K562 (cell line): ENCODE measurements around the gene PRMT3. TPM values are rescaled to one million over a fixed set of nuclear protein-coding genes. Genes with fewer than 3 reads are reported as not detected.

ENCODE experiments used
- ATAC-seq: fragments of 200-7000 bp; cut with Tn5 transposase; 3 replicates; pipeline ENCODE4 v1.9.1; 2020; ENCODE audit warnings: moderate library complexity
- BruUV-seq: library from RNA; stranded (reverse); fragments of 400-500 nt; replicated peaks from 2 replicates; lab custom pipeline; 2021; lab: Mats Ljungman, UMichigan
- CTCF ChIA-PET: fragments of 300-600 bp; formaldehyde crosslinking; extraction: SDS; loops from one replicate; lab custom pipeline; 2021; ENCODE audit warnings: low intra/inter-chr PET ratio; lab: Yijun Ruan, JAX
- POLR2A ChIA-PET: fragments of 300-600, 350-650 bp; sonication (Branson Sonifier 250); formaldehyde crosslinking; extraction: SDS; loops from one replicate; lab custom pipeline; 2021; ENCODE audit warnings: antibody characterized with exemption, inconsistent platforms; lab: Yijun Ruan, JAX
- DNase-seq, 4 experiments: peaks; one replicate each; pipeline versions ENCODE4 v3.0.0 to v3.0.0-alpha.2; 2011 to 2018; ENCODE audit warnings: low spot score in 3 of 4, mixed read lengths in 3 of 4; ENCODE audit errors: extremely low read depth in 1 of 4
- FAIRE-seq: peaks from 2 replicates; lab custom pipeline; 2011; peaks lifted over from hg19 to GRCh38; lab: Jason Lieb, UNC
- H2AFZ ChIP-seq: 2 replicates; pipeline ENCODE4 v1.6.0; 2011; ENCODE audit warnings: low read depth, low read length, control low read depth, inconsistent platforms
- H3K27ac ChIP-seq: fragments of 200-600 bp; 3 replicates; pipeline ENCODE4 v1.8.0; 2011; ENCODE audit warnings: low read depth, mild to moderate bottlenecking, control low read depth, inconsistent platforms, low read length, moderate library complexity, mixed read lengths; ENCODE audit errors: extremely low read depth
- H3K27me3 ChIP-seq, 2 experiments: fragments of 300-600 bp in 1 of 2; 2 replicates in 1 of 2; 3 replicates in 1 of 2; pipeline versions ENCODE4 v1.6.0 to v1.8.0; 2011; ENCODE audit warnings: inconsistent platforms in 2 of 2, low read length in 2 of 2, mild to moderate bottlenecking in 1 of 2, mixed read lengths in 1 of 2, moderate library complexity in 1 of 2; ENCODE audit not compliant: control insufficient read depth in 2 of 2, insufficient read depth in 2 of 2
- H3K36me3 ChIP-seq: fragments of 300-600 bp; 3 replicates; pipeline ENCODE4 v1.8.0; 2011; ENCODE audit warnings: mild to moderate bottlenecking, low read length, inconsistent platforms; ENCODE audit not compliant: control insufficient read depth, insufficient read depth
- H3K4me1 ChIP-seq, 2 experiments: fragments of 200-600 bp in 1 of 2; replicated peaks in 1 of 2; 2 replicates in 1 of 2; 3 replicates in 1 of 2; pipeline versions ENCODE4 v1.5.1 to v1.8.0; 2011; ENCODE audit warnings: inconsistent platforms in 2 of 2, low read length in 2 of 2, mild to moderate bottlenecking in 1 of 2, mixed read lengths in 1 of 2, moderate library complexity in 1 of 2; ENCODE audit not compliant: control insufficient read depth in 2 of 2, insufficient read depth in 2 of 2
- H3K4me2 ChIP-seq: 2 replicates; pipeline ENCODE4 v1.6.1; 2011; ENCODE audit warnings: low read length, control low read depth, inconsistent platforms, mixed read lengths; ENCODE audit not compliant: insufficient read depth
- H3K4me3 ChIP-seq: fragments of 200-600 bp; sonication (generic), shearing (Covaris generic); 2 replicates; pipeline ENCODE4 v1.5.1; 2016; ENCODE audit warnings: control low read depth, inconsistent platforms
- H3K79me2 ChIP-seq: fragments of 200-600 bp; 3 replicates; pipeline ENCODE4 v1.8.0; 2011; ENCODE audit warnings: low read length, inconsistent platforms; ENCODE audit not compliant: control insufficient read depth, insufficient read depth
- H3K9ac ChIP-seq, 2 experiments: 2 replicates each; pipeline versions ENCODE4 v1.6.0 to v1.6.1; 2011; ENCODE audit warnings: low read depth in 2 of 2, low read length in 2 of 2, control low read depth in 1 of 2, inconsistent platforms in 1 of 2, mild to moderate bottlenecking in 1 of 2, mixed read lengths in 1 of 2; ENCODE audit not compliant: insufficient read depth in 1 of 2
- H3K9me1 ChIP-seq: one replicate; pipeline ENCODE4 v1.6.0; 2011; ENCODE audit warnings: inconsistent platforms, mild to moderate bottlenecking, low read length, moderate library complexity; ENCODE audit not compliant: control insufficient read depth, insufficient read depth
- H3K9me3 ChIP-seq: replicated peaks from 2 replicates; pipeline ENCODE4 v1.5.1; 2011; ENCODE audit warnings: low read depth, low read length, inconsistent platforms; ENCODE audit not compliant: control insufficient read depth, insufficient read depth
- H4K20me1 ChIP-seq: replicated peaks from 2 replicates; pipeline ENCODE4 v1.6.1; 2011; ENCODE audit warnings: low read length, inconsistent platforms, mixed read lengths; ENCODE audit not compliant: control insufficient read depth, insufficient read depth
- ADNP ChIP-seq: fragments of 200-800 bp; sonication (Bioruptor generic); IDR thresholded peaks from 2 replicates; pipeline ENCODE4 v1.6.1; 2016; ENCODE audit warnings: missing genetic modification characterization, missing compliant biosample characterization
- ATF3 ChIP-seq, 2 experiments: fragments of 450-650 bp in 1 of 2; sonication (generic) in 1 of 2; formaldehyde crosslinking in 1 of 2; IDR thresholded peaks in 1 of 2; conservative IDR thresholded peaks in 1 of 2; 2 replicates each; pipeline versions ENCODE4 v1.6.1 to v1.8.1; 2016 to 2023; ENCODE audit warnings: mild to moderate bottlenecking in 2 of 2, moderate library complexity in 2 of 2, inconsistent platforms in 1 of 2, missing genetic modification reagents in 1 of 2
- CEBPB ChIP-seq: fragments of 450-650 bp; IDR thresholded peaks from 2 replicates; pipeline ENCODE4 v1.6.1; 2016; ENCODE audit warnings: missing genetic modification characterization, missing compliant biosample characterization
- DDX20 ChIP-seq: fragments of 450-650 bp; IDR thresholded peaks from 2 replicates; pipeline ENCODE4 v1.6.1; 2016; ENCODE audit warnings: missing genetic modification characterization, low read depth, mild to moderate bottlenecking, missing compliant biosample characterization, moderate library complexity
- E2F4 ChIP-seq: sonication (generic); formaldehyde crosslinking; IDR thresholded peaks from 2 replicates; pipeline ENCODE4 v1.8.0; 2022; ENCODE audit warnings: mild to moderate bottlenecking, low read depth, missing genetic modification reagents
- ETV6 ChIP-seq, 3 experiments: fragments of 150-350 bp in 1 of 3; sonication (generic) in 1 of 3; formaldehyde crosslinking in 1 of 3; IDR thresholded peaks; 2 replicates each; pipeline versions ENCODE4 v1.6.1 to v1.8.0; 2014 to 2022; ENCODE audit warnings: borderline replicate concordance in 2 of 3, low read depth in 2 of 3, antibody characterized with exemption in 1 of 3, low read length in 1 of 3, mild to moderate bottlenecking in 1 of 3, missing genetic modification reagents in 1 of 3
- HCFC1 ChIP-seq: IDR thresholded peaks from 2 replicates; pipeline ENCODE4 v1.6.1; 2012; ENCODE audit warnings: low read depth, low read length, improper control_type of control experiment
- JUND ChIP-seq, 2 experiments: IDR thresholded peaks; 2 replicates in 1 of 2; 3 replicates in 1 of 2; pipeline ENCODE4 v1.6.1; 2011; ENCODE audit warnings: borderline replicate concordance in 2 of 2, low read depth in 2 of 2, low read length in 2 of 2, improper control_type of control experiment in 1 of 2, missing biosample characterization in 1 of 2, missing genetic modification characterization in 1 of 2, missing genetic modification reagents in 1 of 2
- KDM1A ChIP-seq, 2 experiments: fragments of 450-650 bp; IDR thresholded peaks; 2 replicates each; pipeline ENCODE4 v1.6.1; 2016; ENCODE audit warnings: mild to moderate bottlenecking in 2 of 2
- PHB2 ChIP-seq: fragments of 450-650 bp; IDR thresholded peaks from 2 replicates; pipeline ENCODE4 v1.6.1; 2017; ENCODE audit warnings: low read depth
- RFX7 ChIP-seq: fragments of 250-450 bp; sonication (Bioruptor Pico); IDR thresholded peaks from 2 replicates; pipeline ENCODE4 v1.5.1; 2021; ENCODE audit warnings: mild to moderate bottlenecking
- SAFB2 ChIP-seq: fragments of 200-400 bp; formaldehyde crosslinking; IDR thresholded peaks from 2 replicates; pipeline ENCODE4 v1.6.1; 2018; ENCODE audit warnings: borderline replicate concordance, low read length, low read depth, moderate library complexity; ENCODE audit not compliant: severe bottlenecking
- SOX6 ChIP-seq: fragments of 450-650 bp; IDR thresholded peaks from 2 replicates; pipeline ENCODE4 v1.6.1; 2014; ENCODE audit warnings: mild to moderate bottlenecking
- SREBF2 ChIP-seq: sonication (generic); formaldehyde crosslinking; IDR thresholded peaks from 2 replicates; pipeline ENCODE4 v1.4.0; 2020; ENCODE audit warnings: mild to moderate bottlenecking, missing genetic modification reagents
- SRSF9 ChIP-seq: fragments of 200-400 bp; formaldehyde crosslinking; IDR thresholded peaks from 2 replicates; pipeline ENCODE4 v1.6.1; 2017; ENCODE audit warnings: low read depth, low read length, borderline replicate concordance
- ZFPM2 ChIP-seq: fragments of 250-450 bp; sonication (Bioruptor Pico); IDR thresholded peaks from 2 replicates; pipeline ENCODE4 v1.5.1; 2022; ENCODE audit warnings: mild to moderate bottlenecking
- ZNF133 ChIP-seq: fragments of 250-450 bp; sonication (Bioruptor Pico); IDR thresholded peaks from 2 replicates; pipeline ENCODE4 v1.4.0; 2020; ENCODE audit warnings: mild to moderate bottlenecking
- ZNF449 ChIP-seq: fragments of 250-450 bp; sonication (Bioruptor Pico); IDR thresholded peaks from 2 replicates; pipeline ENCODE4 v1.8.0; 2022; ENCODE audit warnings: moderate library complexity, mild to moderate bottlenecking, inconsistent platforms
- ZNF511 ChIP-seq: sonication (generic); formaldehyde crosslinking; IDR thresholded peaks from 2 replicates; pipeline ENCODE4 v1.8.0; 2022; ENCODE audit warnings: mild to moderate bottlenecking, missing genetic modification reagents
- WGBS: fragments of 100-300 bp; shearing (Covaris generic); methylation state at CpG from one replicate; pipeline ENCODE4 v1.1.6; 2016; ENCODE audit warnings: low coverage, mixed read lengths; ENCODE audit not compliant: insufficient coverage; ENCODE audit errors: missing lambda C conversion rate; 5-methylcytosine and 5-hydroxymethylcytosine counted together
- in situ Hi-C: fragments of 300-500 bp; cut with MboI; formaldehyde crosslinking; loops from 4 replicates; pipeline ENCODE4 v1.15.0; 2018; ENCODE audit warnings: inconsistent platforms, mixed read lengths
- intact Hi-C: fragments of 100-400 bp; cut with micrococcal nuclease; formaldehyde crosslinking; loops from 2 replicates; pipeline ENCODE4 v1.14.2; 2022
- polyA plus RNA-seq, 8 experiments: library from polyadenylated mRNA; depleted of rRNA in 4 of 8; stranded (reverse) in 5 of 8; unstranded in 3 of 8; fragments of >200 nt; fragmentation: Nextera tagmentation in 2 of 8; fragmentation: Illumina TruSeq in 1 of 8; extraction: Ambion mirVana in 2 of 8; extraction: Trizol in 1 of 8; gene quantifications; 2 replicates each; pipeline versions ENCODE4 v1.2.1 to v1.2.3, GENCODE V29; 2011 to 2014; ENCODE audit warnings: inconsistent platforms in 1 of 8, missing spikeins in 1 of 8
- total RNA-seq, 7 experiments: library from RNA; depleted of rRNA in 6 of 7; stranded (reverse); fragments of >200 nt in 6 of 7; fragmentation: Illumina TruSeq in 2 of 7; extraction: Trizol in 2 of 7; gene quantifications; 2 replicates each; pipeline versions ENCODE4 v1.2.1 to v1.2.3, GENCODE V29; 2011 to 2021; ENCODE audit warnings: low replicate concordance in 1 of 7

PRMT3 gene
- total and polyA plus RNA-seq, 9 of the 15 experiments (the other 6 are each of a cell fraction or from before 2014, with no cell fraction given), result 24.0 to 62.1 (median 44.7) TPM

- CTCF ChIA-PET, result no interaction called here
- Histone ChIP-seq H3K9me3 (no peaks in the 10 kb centered on the region), H4K20me1 (no peaks in the 10 kb centered on the region), H3K4me2 (no peak overlapping the region), H3K36me3 (peaks cover 54% of the 10 kb centered on the region), H3K9ac (no peak overlapping the region), H3K79me2 (0 out of 3 replicates have a peak, but pooled peaks cover 9% of the 10 kb centered on the region), H2AFZ (no peak overlapping the region), H3K4me3 (no peak overlapping the region), H3K27me3 (no peaks in the 10 kb centered on the region), H3K9me1 (no peaks in the 10 kb centered on the region), H3K4me1 (peaks cover 0 to 13% of the 10 kb centered on the region in 2 experiments; a peak in 2 of 5 replicates), H3K27ac (no peak overlapping the region)
- intact Hi-C loops, result no loop called here
- DNase-seq, result no peak
- POLR2A ChIA-PET, result interaction anchor here (0.6 kb wide), 1 partner anchor 17 kb away, joined by 3 read pairs; no protein-coding TSS in a partner anchor
- 72% methylated on average over 2 of the region's 2 CpGs for WGBS
- no peak for FAIRE-seq
- BruUV-seq, result no TSS peak
- no peak for ATAC-seq
- in situ Hi-C loops, result no loop called here
- TF ChIP-seq E2F4 (CRISPR knock-in tag) (no peak), PHB2 (no peak), SOX6 (no peak), ATF3 (IDR thresholded peaks at IDR 0.05) (peak; percentile 55), ATF3 (CRISPR knock-in tag; conservative IDR thresholded peaks at IDR 0.05) (no peak), KDM1A (IDR thresholded peaks at IDR 0.05) (no peak), DDX20 (no peak), ETV6 (IDR thresholded peaks at IDR 0.05; ENCODE audit: borderline replicate concordance in 1 of 2, low read depth in 2 of 2, low read length in 1 of 2) (no peak), ETV6 (CRISPR knock-in tag; IDR thresholded peaks at IDR 0.05; ENCODE audit: borderline replicate concordance) (no peak), ZFPM2 (CRISPR knock-in tag) (no peak), SREBF2 (CRISPR knock-in tag) (no peak), JUND (IDR thresholded peaks at IDR 0.05; ENCODE audit: borderline replicate concordance, low read depth, low read length) (no peak), JUND (tag; IDR thresholded peaks at IDR 0.05; ENCODE audit: borderline replicate concordance, low read depth, low read length) (no peak), RFX7 (CRISPR knock-in tag) (no peak), ZNF449 (CRISPR knock-in tag) (no peak), HCFC1 (no peak), CEBPB (tag) (peak; percentile 39; the same call in 1 of the 2 replicates), SRSF9 (no peak), ZNF511 (CRISPR knock-in tag) (no peak), SAFB2 (no peak), ADNP (tag) (no peak), ZNF133 (CRISPR knock-in tag) (no peak)
Measured at GRCh38 chr11:20451568-20451967, 64.1 kb downstream of the PRMT3 start.
